HG03565 (cell line): Measurements from ENCODE around the gene TAAR6.
A peak's percentile ranks its signal among the peaks of the same experiment; 100 is the strongest.
"Not testable (repeated sequence)": the region's sequence is repeated elsewhere in the genome, so short reads cannot be mapped to it uniquely, and the experiment has no call there.

ENCODE experiments used
- ATAC-seq: cut with Tn5 transposase; IDR thresholded peaks from one replicate; pipeline ENCODE4 v1.9.1; 2021; ENCODE audit warnings: mild to moderate bottlenecking, moderate library complexity; ENCODE audit not compliant: unreplicated experiment

Gene TAAR6

GRCh38 chr6:132570221-132570777 is at the start of gene TAAR6:
TSS of gene TAAR6 (plus strand) at chr6:132570322. CDS start at chr6:132570322, 0 bp downstream.
- ATAC-seq, result no peak

- ATAC-seq, result no peak
These were observed 49.2 kb upstream of the TAAR6 start for GRCh38 chr6:132520953-132521352.

- no peak for ATAC-seq
These were observed 45.5 kb upstream of the TAAR6 start for GRCh38 chr6:132524646-132525045.

GRCh38 chr6:132525866-132526265 is 44.3 kb upstream of the TAAR6 start:
- ATAC-seq, result no peak

GRCh38 chr6:132526461-132526860 is 43.7 kb upstream of the TAAR6 start:
- no peak for ATAC-seq

- no peak for ATAC-seq
These were observed 42.3 kb upstream of the TAAR6 start for GRCh38 chr6:132527791-132528190.

GRCh38 chr6:132530293-132530974 is 39.7 kb upstream of the TAAR6 start:
- ATAC-seq, result peak; percentile 81

GRCh38 chr6:132534546-132534945 is 35.6 kb upstream of the TAAR6 start:
- ATAC-seq, result not testable (repeated sequence)

GRCh38 chr6:132537145-132537544 is 33.0 kb upstream of the TAAR6 start:
- no peak for ATAC-seq

GRCh38 chr6:132537977-132538376 is 32.1 kb upstream of the TAAR6 start, which contains the start of gene TAAR9:
TSS of gene TAAR9 (plus strand) at chr6:132538277. CDS start at chr6:132538290, 13 bp downstream.
- ATAC-seq, result no peak

- ATAC-seq, result no peak
These were observed 25.3 kb upstream of the TAAR6 start for GRCh38 chr6:132544826-132545225.

- ATAC-seq, result no peak
These were observed 21.2 kb upstream of the TAAR6 start for GRCh38 chr6:132548746-132549463.

GRCh38 chr6:132551214-132551613 is 18.9 kb upstream of the TAAR6 start:
- ATAC-seq, result no peak

- ATAC-seq, result no peak
These were observed 17.8 kb upstream of the TAAR6 start, which contains the start of gene TAAR8 for GRCh38 chr6:132552372-132552771. TSS of gene TAAR8 (plus strand) at chr6:132552672. CDS start at chr6:132552693, 21 bp downstream.

- ATAC-seq, result not testable (repeated sequence)
These were observed 10.0 kb upstream of the TAAR6 start for GRCh38 chr6:132560087-132560486.

GRCh38 chr6:132566404-132566803 is 3.7 kb upstream of the TAAR6 start:
- no peak for ATAC-seq

- no peak for ATAC-seq
These were observed 2.6 kb upstream of the TAAR6 start for GRCh38 chr6:132567566-132567965.

- ATAC-seq, result no peak
These were observed 1.5 kb upstream of the TAAR6 start for GRCh38 chr6:132568611-132569010.

GRCh38 chr6:132569170-132569569 is 952 bp upstream of the TAAR6 start:
- no peak for ATAC-seq

GRCh38 chr6:132571774-132572173 is 1.7 kb downstream of the TAAR6 start:
- ATAC-seq, result no peak

- ATAC-seq, result no peak
These were observed 14.6 kb downstream of the TAAR6 start for GRCh38 chr6:132584698-132585097.

- no peak for ATAC-seq
These were observed 17.3 kb downstream of the TAAR6 start for GRCh38 chr6:132587424-132587823.
